Gastrocnemius medialis (tissue), 4 donors: ENCODE results near the gene SLC2A1. TPM values are rescaled to one million over a fixed set of nuclear protein-coding genes. Genes with fewer than 3 reads are reported as not detected.

Source experiments
- ATAC-seq, 2 donors: fragments of 150-250 bp; one replicate each; pipeline ENCODE4 v1.9.1; 2016
- DNase-seq, 2 donors: peaks; one replicate each; pipeline ENCODE4 v3.0.0-alpha.2; 2019
- H3K27ac ChIP-seq, 4 donors: fragments of 200-600 bp; sonication (generic); 1 replicate in 1 of 4; 2 replicates in 3 of 4; pipeline ENCODE4 v1.5.1; 2016 to 2018; ENCODE audit warnings: mild to moderate bottlenecking in 2 of 4, moderate library complexity in 1 of 4
- H3K27me3 ChIP-seq, 3 donors: fragments of 200-600 bp; sonication (generic) in 2 of 3; 1 replicate in 1 of 3; 2 replicates in 2 of 3; pipeline versions ENCODE4 v1.5.1 to v1.6.0; 2016 to 2019; ENCODE audit warnings: mild to moderate bottlenecking in 1 of 3, moderate library complexity in 1 of 3
- H3K36me3 ChIP-seq, 2 donors: fragments of 200-600 bp; sonication (generic) in 1 of 2; one replicate each; pipeline ENCODE4 v1.5.1; 2017 to 2018
- H3K4me1 ChIP-seq, 2 donors: fragments of 200-600 bp; sonication (generic) in 1 of 2; one replicate each; pipeline ENCODE4 v1.5.1; 2016 to 2017; ENCODE audit warnings: mild to moderate bottlenecking in 2 of 2
- H3K4me3 ChIP-seq, 4 donors: fragments of 200-600 bp; sonication (generic) in 3 of 4; 1 replicate in 1 of 4; 2 replicates in 3 of 4; pipeline ENCODE4 v1.5.1; 2016 to 2019; ENCODE audit warnings: mild to moderate bottlenecking in 2 of 4
- H3K9me3 ChIP-seq, 3 donors: fragments of 200-600 bp; sonication (generic) in 2 of 3; 1 replicate in 1 of 3; 2 replicates in 2 of 3; pipeline ENCODE4 v1.5.1; 2016 to 2019
- POLR2A ChIP-seq, 2 donors: fragments of 450-650 bp; IDR thresholded peaks; one replicate each; pipeline ENCODE4 v1.6.1; 2017; ENCODE audit warnings: antibody characterized with exemption in 2 of 2, mild to moderate bottlenecking in 2 of 2, moderate library complexity in 2 of 2
- in situ Hi-C, 4 donors: fragments of 200-750 bp; cut with MboI; loops; one replicate each; pipeline versions ENCODE4 v1.15.0 to v1.8.0; 2017; ENCODE audit warnings: low sequenced_read_pairs in 4 of 4
- intact Hi-C: fragments of 100-400 bp; cut with DNase I; formaldehyde crosslinking; loops from one replicate; pipeline ENCODE4 v1.15.1; 2023; ENCODE audit warnings: low total_unique reads
- total RNA-seq, 4 donors: library from RNA; depleted of rRNA; stranded (reverse); fragments of >200 nt; gene quantifications; one replicate each; pipeline versions ENCODE4 v1.1.0 to v1.2.3, GENCODE V29; 2016
- TF ChIP-seq, protein P1 (sequence below), 5 experiments: fragments of 450-650 bp in 3 of 5; fragments of 200-600 bp in 2 of 5; sonication (generic) in 2 of 5; IDR thresholded peaks in 4 of 5; conservative IDR thresholded peaks in 1 of 5; 1 replicate in 4 of 5; 2 replicates in 1 of 5; pipeline ENCODE4 v1.5.1; 2016 to 2019; ENCODE audit warnings: antibody characterized with exemption in 5 of 5, mild to moderate bottlenecking in 3 of 5, moderate library complexity in 3 of 5

SLC2A1 gene
- total RNA-seq, 4 donors from 2014 or later = 6.3 to 16.1 (median 9.4) TPM

- DNase-seq (no peak), ATAC-seq (no peak)
- Histone ChIP-seq H3K36me3 (no peaks in the 10 kb centered on the region), H3K27ac (no peak overlapping the region), H3K4me3 (no peak overlapping the region), H3K27me3 (no peaks in the 10 kb centered on the region), H3K4me1 (peaks cover 0 to 11% of the 10 kb centered on the region in 2 donors), H3K9me3 (no peaks in the 10 kb centered on the region)
- no peak for TF ChIP-seq POLR2A (IDR thresholded peaks at IDR 0.05)
- TF ChIP-seq, protein P1, sequence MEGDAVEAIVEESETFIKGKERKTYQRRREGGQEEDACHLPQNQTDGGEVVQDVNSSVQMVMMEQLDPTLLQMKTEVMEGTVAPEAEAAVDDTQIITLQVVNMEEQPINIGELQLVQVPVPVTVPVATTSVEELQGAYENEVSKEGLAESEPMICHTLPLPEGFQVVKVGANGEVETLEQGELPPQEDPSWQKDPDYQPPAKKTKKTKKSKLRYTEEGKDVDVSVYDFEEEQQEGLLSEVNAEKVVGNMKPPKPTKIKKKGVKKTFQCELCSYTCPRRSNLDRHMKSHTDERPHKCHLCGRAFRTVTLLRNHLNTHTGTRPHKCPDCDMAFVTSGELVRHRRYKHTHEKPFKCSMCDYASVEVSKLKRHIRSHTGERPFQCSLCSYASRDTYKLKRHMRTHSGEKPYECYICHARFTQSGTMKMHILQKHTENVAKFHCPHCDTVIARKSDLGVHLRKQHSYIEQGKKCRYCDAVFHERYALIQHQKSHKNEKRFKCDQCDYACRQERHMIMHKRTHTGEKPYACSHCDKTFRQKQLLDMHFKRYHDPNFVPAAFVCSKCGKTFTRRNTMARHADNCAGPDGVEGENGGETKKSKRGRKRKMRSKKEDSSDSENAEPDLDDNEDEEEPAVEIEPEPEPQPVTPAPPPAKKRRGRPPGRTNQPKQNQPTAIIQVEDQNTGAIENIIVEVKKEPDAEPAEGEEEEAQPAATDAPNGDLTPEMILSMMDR (IDR thresholded peaks at IDR 0.05 in 4 of 5, conservative IDR thresholded peaks at IDR 0.05 in 1 of 5) = no peak
- intact Hi-C loops (no loop called here), in situ Hi-C loops (no loop called here)
These were observed 23.9 kb downstream of the SLC2A1 start for GRCh38 chr1:42934541-42935312.

DNA sequence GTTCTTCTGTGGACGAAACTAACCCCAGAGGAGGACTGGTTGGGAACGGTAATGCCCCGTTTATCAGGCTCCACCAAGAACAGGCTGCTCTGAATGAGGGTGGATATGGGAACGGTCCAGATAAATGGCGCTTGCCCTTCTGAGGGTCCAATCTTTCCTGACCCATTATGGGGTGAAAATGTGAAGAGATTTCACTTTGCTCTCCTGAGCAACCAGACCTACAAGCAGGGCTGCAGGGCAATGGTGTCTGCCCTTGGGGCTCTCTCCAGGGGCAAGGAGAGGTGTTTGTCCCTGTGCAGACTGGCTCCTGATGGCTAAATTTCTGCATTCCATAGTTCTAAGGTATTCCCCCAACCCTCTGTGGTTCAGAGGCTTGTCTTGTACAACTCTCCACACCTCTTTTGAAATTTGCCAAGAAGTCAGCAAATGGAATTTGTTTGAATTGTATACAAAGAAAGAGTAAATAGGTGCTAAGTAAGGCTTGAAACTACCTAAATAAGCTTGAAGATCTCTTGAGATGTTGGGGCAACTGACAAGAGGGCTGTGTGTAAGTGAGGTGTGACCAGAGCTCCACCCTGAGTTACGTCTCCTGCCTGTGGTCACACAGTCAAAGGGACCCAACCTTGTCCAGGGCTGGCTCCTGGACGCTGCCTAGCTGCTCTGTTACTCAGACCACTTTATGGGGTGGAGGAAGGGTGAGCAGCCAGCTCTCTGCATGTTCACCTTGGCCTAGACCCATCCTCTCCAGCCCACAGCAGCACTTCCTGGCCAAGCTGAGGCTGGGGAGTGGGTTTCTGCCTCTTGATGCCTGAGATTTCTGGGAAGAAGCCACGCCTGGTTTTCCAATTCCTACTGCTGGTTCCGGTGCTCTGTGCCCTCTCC, 24.8 kb downstream of the SLC2A1 start:
- H3K4me1 ChIP-seq = peaks cover 0 to 11% of the 10 kb centered on the region in 2 donors

DNA sequence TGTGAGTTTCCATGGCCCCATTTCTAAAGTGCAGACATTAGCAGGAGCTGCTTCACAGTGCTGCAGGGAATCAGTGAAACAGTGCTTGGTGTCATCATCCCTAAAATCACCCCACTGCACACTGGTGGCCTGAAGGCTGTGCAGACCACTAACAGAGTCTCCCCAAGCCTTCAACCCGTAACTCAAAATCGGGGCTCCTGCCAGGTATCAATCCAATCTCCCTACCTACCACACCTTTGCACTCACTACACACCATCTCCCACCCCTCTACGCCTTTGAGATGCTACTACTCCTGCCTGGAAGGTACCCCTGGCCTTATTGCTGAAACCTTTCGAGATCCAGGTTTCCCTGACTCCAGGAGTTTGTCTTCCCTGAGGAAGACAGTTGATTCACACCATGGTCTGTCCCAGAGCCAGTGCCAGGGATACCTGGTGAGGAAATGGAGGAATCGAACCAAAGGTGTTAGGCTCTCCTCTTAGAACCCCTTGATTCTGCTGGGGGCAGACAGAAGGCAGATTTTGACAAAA, 25.5 kb downstream of the SLC2A1 start:
- no peak overlapping the region for H3K4me3 ChIP-seq
- ATAC-seq = no peak
- no peaks in the 10 kb centered on the region for H3K27me3 ChIP-seq
- H3K4me1 ChIP-seq = peaks cover 0 to 11% of the 10 kb centered on the region in 2 donors
- in situ Hi-C loops = no loop called here
- H3K27ac ChIP-seq = no peak overlapping the region
- no peaks in the 10 kb centered on the region for H3K36me3 ChIP-seq
- intact Hi-C loops = no loop called here
- no peaks in the 10 kb centered on the region for H3K9me3 ChIP-seq
- TF ChIP-seq, protein P1 (IDR thresholded peaks at IDR 0.05 in 4 of 5, conservative IDR thresholded peaks at IDR 0.05 in 1 of 5) = no peak
- no peak for TF ChIP-seq POLR2A (IDR thresholded peaks at IDR 0.05)
- DNase-seq = no peak

More for the DNA sequence above, 24.8 kb downstream of the SLC2A1 start:
- Histone ChIP-seq H3K9me3 (no peaks in the 10 kb centered on the region), H3K27ac (no peak overlapping the region), H3K4me3 (no peak overlapping the region), H3K27me3 (no peaks in the 10 kb centered on the region), H3K36me3 (no peaks in the 10 kb centered on the region)
- DNase-seq = no peak
- ATAC-seq = no peak
- intact Hi-C loops (no loop called here), in situ Hi-C loops (no loop called here)
- no peak for TF ChIP-seq POLR2A (IDR thresholded peaks at IDR 0.05)
- TF ChIP-seq, protein P1 (IDR thresholded peaks at IDR 0.05 in 4 of 5, conservative IDR thresholded peaks at IDR 0.05 in 1 of 5) = no peak

DNA sequence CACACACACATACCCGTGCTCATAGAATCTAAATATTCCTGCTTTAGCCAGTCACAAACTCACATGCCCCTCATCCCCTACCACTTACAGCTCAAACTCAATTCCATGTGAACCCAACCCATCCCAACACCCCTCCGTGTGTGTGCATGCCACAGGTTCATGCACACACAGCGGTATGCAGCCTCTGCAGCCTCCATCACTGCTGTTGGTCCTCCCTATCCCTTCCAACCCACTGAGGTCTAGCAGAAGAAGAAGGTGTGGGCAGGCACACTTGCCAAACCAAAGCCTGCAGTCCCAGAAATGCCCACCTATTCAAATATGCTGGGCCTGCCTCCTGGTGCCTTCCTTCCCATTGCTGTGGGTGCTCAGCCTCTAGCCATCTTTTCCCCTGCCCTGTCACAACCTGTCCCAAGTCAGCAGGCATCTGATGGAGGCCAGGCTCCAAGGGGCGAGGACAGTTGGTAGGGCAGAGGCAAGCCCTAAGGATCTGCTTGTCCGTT, 26.2 kb downstream of the SLC2A1 start:
- Histone ChIP-seq H3K36me3 (no peaks in the 10 kb centered on the region), H3K27me3 (no peaks in the 10 kb centered on the region), H3K4me1 (peaks cover 0 to 10% of the 10 kb centered on the region in 2 donors), H3K27ac (no peak overlapping the region), H3K9me3 (no peaks in the 10 kb centered on the region), H3K4me3 (no peak overlapping the region)
- no peak for ATAC-seq
- no peak for DNase-seq
- intact Hi-C loops (no loop called here), in situ Hi-C loops (no loop called here)
- TF ChIP-seq, protein P1 (IDR thresholded peaks at IDR 0.05 in 4 of 5, conservative IDR thresholded peaks at IDR 0.05 in 1 of 5) = no peak
- no peak for TF ChIP-seq POLR2A (IDR thresholded peaks at IDR 0.05)
